Measurements from ENCODE around the gene MBTPS2.
"Not testable (repeated sequence)": the region's sequence is repeated elsewhere in the genome, so short reads cannot be mapped to it uniquely, and the experiment has no call there.

Gene MBTPS2

DNA sequence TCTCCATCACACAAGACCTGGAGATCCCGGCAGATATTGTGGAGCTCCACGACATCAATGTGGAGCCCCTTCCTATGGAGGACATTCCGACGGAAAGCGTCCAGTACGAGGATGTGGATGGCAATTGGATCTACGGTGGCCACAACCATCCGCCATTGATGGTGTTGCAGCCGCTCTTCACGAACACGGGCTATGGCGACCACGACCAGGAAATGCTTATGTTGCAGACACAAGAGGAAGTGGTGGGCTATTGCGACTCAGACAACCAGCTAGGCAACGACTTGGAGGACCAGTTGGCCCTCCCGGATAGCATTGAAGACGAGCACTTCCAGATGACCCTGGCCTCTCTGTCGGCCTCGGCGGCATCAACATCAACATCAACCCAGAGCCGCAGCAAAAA, 17.1 kb downstream of the MBTPS2 start:
- DNase-seq (ENCODE audit: low spot score): no peak

DNA sequence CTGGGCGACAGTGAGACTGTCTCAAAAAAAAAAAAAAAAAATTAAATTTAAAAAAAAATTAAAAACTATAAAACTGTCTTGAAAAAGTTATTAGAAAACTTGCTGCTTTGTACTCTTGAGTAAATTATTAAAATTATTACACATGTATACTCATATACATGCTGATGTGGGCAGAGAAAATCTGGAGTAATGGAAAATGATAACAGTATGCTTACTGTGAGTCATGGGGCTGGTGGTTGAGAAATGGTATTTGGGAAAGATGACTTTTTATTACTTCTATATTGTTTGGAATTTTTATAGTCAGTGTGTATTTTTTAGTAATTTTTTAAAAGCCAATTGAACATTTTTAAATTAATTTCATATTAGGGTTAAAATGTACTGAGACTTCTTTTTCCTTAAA, 23.8 kb downstream of the MBTPS2 start:
- no peak for DNase-seq (ENCODE audit: low spot score)

DNA sequence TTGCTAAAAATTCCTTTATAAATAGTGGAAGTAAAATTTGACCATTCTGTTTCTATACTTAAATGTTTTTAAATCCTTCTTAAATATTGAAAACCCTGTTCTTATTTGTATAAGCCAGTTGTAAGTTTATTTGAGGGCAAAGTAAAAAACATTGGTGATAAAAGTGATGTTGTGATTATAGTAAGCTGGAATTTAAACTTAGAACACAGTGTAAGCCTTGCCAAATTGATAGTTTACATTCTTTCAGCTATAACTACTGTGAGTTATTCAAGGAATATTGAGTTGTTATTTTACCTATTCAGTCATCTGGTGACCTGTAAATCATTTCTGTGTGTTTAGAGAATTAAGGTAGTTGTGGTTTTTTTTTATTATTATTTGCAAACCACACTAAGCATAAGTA, 26.0 kb downstream of the MBTPS2 start:
- DNase-seq (ENCODE audit: low spot score): no peak

DNA sequence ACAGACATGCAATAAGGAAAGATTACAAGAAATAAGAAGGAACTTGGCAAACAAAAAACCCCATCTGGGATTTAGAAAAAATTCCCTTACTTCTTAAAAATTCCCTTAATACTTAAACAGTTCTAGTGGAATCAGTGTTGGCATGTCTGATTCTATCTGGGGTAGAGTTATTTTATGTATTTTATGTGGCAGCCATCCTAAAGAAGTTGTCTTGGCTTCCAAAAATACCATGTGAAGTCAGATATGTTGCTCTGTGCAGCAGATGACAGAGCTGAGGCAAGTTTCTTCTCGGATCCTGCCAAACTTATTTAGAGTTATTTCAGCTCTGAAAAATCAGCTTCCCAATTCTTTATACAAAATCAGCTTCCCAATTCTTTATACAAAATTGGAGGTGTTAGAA, 31.1 kb downstream of the MBTPS2 start:
- DNase-seq (ENCODE audit: low spot score): no peak

DNA sequence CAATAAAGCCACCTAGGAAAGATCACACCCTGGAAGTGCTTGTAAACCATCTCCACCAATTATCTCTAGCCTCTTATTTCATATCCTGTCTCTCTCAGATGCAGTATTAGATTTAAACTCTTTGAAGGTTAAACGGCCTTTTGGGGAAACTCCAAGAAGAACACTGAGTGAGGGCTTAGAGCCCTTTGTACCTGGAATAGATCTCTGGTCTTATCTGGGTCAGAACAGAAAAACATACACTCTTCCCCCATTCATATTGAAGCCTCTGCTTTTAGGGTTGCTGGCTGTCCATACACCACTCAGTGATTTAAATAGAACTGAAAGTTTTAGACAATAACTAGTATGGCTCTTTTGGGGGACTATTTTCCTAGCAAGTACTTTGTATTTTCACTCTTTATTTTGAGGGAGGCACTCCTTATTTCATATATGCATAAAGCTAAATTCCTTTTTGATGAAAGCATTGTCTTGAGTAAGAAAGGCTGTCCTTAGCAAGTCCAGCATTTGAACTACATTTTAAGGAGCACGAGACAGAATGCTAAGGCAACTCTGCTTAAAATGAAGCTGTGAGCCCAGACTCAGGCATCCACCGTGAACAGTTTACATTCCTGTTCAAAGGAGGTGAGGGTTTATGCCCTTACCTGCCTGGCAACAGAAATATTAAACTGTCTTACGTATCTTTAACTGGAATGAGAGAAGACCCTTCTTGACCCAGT, 33.8 kb downstream of the MBTPS2 start:
- DNase-seq (ENCODE audit: low spot score): no peak

DNA sequence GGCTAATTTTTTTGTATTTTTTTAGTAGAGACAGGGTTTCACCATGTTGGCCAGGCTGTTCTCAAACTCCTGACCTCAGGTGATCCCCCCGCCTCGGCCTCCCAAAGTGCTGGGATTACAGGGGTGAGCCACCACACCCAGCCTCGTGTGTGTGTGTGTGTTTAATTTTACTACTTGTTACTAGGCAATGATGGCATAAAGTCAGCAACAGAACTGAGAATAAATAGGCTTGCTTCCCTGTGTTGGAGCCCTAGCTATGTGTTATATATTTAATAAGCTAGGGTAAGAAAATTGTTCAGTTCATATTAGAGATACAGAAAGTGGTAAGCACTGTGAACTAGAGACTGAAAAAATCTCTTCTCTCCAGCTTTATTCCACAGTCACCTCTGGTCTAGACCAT, 34.8 kb downstream of the MBTPS2 start:
- DNase-seq (ENCODE audit: low spot score): not testable (repeated sequence)

DNA sequence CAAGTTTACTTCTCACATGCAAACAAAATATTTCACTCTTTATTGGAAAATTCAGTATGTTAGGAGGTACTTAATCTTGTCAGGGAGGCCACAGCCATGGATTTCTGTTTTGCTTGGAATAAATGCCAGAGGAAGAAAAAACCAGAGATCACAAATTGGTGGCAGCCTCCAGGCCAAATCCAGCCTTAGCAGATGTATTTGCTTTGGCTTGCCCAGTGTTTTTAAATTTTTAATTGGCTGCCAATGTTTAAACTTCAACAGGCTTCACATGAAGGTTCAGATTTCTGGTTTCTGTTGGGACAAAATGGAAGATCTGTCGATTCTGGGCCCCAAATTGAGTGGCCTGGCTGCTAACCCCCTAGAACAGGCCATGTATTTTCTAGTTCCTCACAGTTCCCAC, 35.6 kb downstream of the MBTPS2 start:
- DNase-seq (ENCODE audit: low spot score): no peak

DNA sequence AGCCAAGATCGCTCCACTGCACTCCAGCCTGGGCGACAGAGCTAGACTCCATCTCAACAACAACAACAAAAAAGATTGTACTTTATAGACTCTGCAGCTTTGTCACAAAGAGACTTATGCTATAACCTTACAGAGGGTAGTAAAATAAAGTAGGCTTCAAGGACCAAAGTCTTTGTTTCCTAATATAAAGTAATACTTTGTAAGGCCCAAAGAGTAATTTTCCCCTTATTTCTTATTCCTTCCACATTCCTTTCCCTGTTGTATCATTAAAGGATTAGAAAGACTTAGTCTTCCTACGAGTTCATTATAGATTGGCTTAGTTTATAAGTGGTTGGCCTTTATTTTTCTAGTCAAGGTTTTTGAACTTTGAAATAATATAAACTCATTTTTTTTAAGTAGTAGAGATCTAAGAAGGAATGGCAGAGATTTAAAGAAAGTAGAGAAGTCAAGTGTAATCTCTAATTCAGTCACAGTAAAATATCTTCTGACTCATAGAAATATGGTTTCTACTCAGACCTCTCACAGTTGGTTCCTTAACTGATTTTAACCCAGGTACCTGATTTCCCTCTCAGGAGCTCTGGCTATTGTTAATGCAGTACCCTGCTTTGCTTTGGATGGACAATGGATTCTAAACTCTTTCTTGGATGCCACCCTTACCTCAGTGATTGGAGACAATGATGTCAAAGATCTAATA, 42.6 kb downstream of the MBTPS2 start:
- no peak for DNase-seq (ENCODE audit: low spot score)

DNA sequence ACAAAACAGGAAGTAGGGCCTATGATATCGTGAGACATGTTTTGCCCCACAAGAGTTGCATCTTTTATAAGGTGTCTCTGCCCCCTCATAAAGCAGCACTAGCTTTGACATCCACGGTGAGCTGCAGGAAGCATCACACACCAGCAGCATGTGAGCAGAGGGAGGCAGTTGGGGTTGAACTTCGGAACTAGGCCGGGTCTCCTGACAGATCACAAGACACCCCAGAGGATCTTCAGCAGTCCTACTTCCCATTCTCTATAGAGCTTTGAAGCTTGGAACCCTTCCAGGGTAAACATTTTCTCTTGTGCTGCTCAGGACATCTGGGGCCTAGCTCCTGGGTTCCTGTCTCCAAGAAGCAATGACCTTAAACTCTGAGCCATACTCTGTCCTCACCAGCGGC, 43.8 kb downstream of the MBTPS2 start:
- no peak for DNase-seq (ENCODE audit: low spot score)

DNA sequence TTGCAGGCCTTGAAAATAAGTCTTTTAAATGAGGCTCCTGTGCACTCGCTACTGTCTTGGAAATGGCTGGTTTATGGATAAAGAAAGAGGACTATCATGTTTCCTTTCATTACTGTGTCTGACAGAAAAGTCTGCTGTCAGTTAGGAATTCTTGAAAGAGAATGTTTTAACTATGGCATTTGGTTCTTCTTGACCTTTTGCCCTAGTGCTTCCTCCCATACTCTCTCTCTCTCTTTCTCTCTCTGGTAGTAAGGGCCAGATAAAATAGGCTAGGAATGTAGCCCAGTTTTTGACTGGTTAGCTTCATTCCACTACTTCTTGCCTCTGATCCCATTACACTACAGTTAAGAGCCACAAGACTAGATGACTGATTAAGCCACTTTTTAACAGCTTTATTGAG, 46.2 kb downstream of the MBTPS2 start:
- no peak for DNase-seq (ENCODE audit: low spot score)

DNA sequence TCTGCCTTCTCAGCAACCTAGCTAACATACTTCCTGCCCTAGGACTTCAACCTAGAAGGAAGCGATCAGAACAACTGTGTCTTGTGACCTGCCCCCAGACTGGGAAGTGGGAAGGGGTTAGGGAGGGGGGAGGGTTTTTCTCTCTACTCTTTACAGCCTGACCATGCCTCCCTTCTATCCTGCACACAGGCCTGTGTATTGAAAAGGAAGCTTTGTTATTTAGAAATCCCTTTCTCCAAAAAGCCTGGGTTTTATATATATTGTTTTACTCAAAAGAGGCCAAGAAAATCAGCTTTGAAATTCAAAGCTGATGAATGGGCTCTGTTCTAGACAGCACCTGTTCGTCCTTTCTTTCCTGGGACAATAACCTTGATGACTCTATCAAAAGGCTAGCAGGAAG, 65.9 kb downstream of the MBTPS2 start:
- DNase-seq (ENCODE audit: low spot score): no peak

DNA sequence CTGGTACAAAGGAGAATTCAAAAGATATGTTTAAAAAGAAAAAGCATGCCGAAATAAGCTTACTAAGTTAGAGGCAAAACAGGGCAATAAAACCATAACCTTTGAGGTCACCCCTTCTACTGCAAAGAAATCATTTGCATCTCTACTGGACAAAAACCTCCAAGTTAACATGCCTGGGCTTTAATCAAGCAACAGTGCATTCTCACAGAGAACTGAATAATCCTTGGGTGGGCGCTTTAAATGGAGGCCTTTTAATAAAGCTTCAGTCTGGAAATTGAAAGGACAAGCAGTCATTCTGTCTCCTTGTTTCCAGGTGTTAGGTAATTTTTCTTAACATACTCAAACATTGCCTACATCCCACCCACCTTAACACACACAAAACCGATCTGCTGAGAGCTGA, 66.5 kb downstream of the MBTPS2 start:
- DNase-seq (ENCODE audit: low spot score): no peak

DNA sequence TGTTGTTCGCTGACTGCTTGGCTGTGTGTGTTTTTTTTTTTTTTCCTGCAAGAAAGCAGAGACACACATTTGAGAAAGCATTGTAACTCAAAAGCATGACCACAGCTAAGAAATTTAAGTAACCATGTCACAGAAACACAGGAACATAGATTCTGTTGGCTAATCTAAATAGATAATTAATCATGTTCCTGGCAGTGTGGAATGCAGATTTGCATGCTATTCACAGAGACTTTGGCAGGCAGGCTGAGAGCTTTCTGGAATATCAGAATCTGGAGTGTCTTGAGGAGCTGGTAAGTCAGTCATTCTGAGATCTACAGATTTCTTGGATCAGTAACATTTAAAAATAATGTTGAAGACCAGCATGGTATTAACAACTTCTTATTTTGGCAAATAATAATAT, 67.8 kb downstream of the MBTPS2 start:
- DNase-seq (ENCODE audit: low spot score): no peak

DNA sequence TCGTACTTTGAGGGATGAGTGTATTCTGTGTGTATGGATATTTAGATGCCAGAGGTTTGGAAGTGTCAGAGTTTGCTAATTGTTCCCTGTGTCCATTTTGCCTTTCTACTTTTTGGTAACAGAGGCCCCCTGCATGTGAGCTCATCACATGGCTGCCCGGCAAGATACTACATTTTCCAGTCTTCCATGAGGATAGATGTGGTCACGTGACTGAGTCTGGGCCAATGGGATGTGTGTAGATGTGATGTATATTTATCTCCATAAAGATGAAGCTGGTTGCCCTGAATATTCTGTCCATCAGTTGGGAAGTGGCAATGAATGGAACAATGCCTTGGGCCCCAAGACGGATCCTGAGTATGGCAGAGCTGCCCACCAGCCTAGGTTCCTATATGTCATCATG, 72.1 kb downstream of the MBTPS2 start:
- no peak for DNase-seq (ENCODE audit: low spot score)

DNA sequence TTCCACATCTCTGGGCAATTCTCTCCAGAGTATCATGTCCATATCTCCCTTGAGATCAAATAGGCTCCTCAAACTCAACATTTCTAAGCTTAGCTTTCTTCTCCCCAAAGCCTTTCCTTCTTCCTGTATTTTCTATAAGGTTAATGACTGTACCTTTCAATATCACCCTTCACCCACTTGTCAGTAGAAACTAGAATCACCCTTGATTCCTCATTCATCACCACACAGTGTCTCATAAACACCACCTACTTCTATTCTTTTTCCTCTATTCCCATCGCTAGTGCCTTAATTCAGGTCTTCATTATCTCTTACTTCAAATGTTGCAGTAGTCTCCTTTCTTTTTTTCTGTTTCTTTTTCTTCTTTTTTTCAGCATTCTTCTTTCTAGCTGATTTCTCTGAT, 72.8 kb downstream of the MBTPS2 start:
- DNase-seq (ENCODE audit: low spot score): no peak

DNA sequence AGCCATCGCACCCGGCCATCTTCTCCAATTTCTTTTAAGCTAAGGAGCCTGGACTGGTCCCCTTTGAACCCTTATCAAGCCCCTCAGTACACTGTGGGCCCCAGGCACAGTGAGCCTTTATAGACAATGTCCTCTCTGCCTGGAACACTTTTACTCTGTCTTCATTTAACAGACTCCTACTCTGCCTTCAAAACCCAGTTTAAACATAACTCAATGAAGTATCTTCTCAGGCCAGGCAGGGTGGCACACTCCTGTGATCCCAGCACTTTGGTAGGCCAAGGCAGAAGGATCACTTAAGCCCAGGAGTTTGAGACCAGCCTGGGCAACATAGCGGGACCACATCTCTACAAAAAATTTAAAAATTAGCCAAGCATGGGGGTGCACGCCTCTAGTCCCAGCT, 73.6 kb downstream of the MBTPS2 start:
- no peak for DNase-seq (ENCODE audit: low spot score)

DNA sequence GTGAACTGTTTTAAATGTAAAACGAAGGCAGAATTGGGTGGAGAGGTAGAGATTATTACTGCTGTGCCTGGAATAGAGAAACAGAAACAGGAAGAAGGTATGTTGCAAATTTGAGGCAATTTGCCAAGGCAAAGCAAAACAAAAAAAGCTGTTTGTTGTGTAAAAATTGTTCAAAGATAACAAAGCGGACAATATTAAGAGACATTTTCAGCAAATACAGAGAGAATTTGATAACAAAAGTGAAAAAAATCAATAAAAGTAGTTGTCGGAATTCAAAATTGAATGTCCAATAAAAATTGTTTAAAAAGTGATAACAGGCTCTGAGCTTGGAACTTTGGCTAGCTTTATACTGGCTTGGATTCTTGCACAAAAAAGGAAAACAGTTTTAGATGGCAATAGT, 86.7 kb downstream of the MBTPS2 start:
- no peak for DNase-seq (ENCODE audit: low spot score)

DNA sequence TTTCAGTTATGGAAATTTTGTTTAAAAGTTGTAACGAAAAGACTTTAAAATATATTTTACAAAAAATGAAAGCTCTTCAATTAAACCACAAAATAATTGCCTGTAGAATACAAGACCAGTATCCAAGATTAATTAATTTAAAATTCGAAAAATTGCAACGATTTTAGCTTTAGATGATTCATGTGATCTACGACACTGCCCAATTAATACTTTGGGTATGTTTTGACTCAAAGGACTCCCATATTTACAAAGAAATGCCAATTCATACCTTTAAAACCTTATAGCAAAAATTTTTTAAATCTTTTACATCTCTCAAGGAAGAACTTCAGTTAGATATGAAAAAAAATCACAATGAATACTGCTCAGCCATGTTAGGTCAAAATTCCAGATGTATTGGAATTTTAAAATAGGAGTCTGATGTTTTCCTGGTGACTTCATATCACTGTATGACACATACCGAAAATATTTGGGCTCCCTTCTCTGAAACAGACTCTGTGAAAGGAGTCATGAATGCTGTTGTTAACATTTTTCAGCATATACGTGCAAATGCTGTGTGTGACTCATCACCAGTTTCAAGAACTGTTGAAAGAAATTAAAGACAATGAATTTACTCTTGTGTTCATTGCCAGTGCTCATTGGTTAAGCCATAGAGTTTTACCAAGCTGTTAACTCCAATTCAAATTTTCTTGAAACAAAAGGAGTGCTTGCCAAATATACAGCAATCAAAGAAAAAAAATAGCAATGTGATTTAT, 87.3 kb downstream of the MBTPS2 start:
- no peak for DNase-seq (ENCODE audit: low spot score)

DNA sequence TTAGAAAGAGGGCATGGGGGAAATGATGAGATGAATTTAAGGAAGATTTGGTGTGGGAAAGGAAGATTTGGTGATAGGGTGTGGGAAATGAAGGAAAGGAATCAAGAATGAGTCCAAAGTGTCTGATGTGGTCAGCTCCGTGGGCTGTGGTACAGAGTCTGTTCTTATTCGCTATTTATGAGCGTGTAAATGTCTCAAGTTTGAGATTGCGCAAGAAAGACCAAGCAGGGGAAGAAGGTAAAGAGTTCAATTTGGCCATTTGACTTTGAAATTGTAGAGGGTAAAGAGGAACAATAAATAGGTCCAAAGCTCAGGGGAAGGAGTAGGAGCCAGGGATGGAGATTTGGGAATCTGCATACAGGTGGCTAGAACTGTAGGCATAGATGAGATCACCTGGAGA, 89.8 kb downstream of the MBTPS2 start:
- DNase-seq (ENCODE audit: low spot score): no peak

DNA sequence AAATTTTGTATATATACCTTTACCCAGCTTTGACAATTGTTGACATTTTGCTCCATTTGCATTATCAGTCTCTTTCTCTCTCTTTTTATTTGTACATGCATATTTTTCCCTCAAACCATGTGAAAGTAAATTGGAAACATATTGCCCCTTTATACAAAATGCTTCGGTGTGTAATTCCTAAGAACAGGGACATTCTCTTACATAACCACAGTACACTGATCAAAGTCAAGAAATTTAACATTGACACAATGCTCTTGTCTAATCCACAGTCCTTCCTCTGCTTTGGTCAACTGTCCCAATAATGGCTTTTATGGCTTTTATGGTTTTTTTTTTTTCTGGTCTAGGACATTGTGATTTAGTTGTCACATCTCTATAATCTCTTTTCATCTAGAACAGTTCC, 91.6 kb downstream of the MBTPS2 start:
- DNase-seq (ENCODE audit: low spot score): no peak

DNA sequence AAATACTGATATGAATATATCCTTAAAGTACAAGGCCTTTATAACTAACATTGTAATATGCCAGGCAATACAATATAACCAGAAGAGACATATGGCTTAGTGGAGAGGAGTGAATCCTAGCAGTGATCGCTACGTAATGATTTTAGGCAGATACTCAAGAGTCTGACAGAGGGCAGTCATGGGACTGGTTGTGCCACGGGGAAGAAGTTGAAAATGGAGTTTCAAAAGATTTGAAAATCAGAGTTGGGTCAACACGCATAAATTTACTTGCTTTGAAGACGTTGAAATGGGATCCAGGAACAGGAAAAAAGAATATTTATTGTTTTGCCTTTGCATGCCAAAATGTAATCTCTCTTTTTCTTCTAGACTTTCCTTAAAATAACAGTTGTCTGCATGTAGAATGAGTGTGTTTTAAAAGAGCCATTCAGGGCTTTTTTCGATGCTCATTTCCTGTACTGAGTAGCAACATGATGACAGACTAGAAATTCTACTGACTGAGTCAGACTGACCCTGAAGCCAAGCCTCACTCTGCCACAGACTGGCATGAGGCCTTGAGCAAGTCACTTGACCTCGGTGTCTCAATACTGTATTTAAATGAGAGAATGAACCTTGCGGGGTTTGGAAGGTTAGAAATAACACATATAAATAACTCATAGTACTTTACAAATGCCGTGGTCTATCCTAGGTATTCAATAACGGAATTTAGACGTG, 93.0 kb downstream of the MBTPS2 start:
- DNase-seq (ENCODE audit: low spot score): no peak

DNA sequence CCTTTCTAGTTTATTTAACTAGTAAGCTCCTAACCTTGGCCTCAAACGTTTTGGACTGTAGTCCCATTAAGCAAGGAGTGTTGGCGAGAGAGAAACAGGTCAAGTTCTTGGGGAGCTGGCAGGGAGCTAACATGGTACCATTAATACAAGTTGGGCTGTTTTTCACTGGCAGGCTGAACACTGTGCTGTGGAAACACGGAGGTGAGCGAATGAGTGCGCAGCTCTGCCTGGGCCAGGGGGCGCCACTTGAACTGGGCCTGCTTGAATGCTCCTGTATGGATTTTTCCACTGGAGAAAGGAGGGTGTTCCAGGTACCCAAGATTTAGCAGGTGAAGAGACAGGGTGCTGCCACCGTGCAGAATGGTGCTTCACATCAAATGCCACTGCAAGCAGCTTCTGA, 93.7 kb downstream of the MBTPS2 start:
- DNase-seq (ENCODE audit: low spot score): no peak

All from SK-N-DZ (cell line).